Esophagus muscularis mucosa (tissue), 4 donors: Measurements from ENCODE around the gene METTL27. TPM values are rescaled to one million over a fixed set of nuclear protein-coding genes. Genes with fewer than 3 reads are reported as not detected.
A peak's percentile ranks its signal among the peaks of the same experiment; 100 is the strongest.

Source experiments
- DNase-seq: peaks from one replicate; pipeline ENCODE4 v3.0.0-alpha.2; 2017; ENCODE audit errors: extremely low spot score
- H3K27ac ChIP-seq, 4 donors: fragments of 200-600 bp; sonication (generic); replicated peaks in 1 of 4; 1 replicate in 3 of 4; 2 replicates in 1 of 4; pipeline ENCODE4 v1.5.1; 2016 to 2019; ENCODE audit warnings: mild to moderate bottlenecking in 1 of 4
- H3K27me3 ChIP-seq, 4 donors: fragments of 200-600 bp; sonication (generic); one replicate each; pipeline versions ENCODE4 v1.5.1 to v1.6.0; 2016 to 2019
- H3K36me3 ChIP-seq, 4 donors: fragments of 200-600 bp; sonication (generic); one replicate each; pipeline ENCODE4 v1.5.1; 2016 to 2019
- H3K4me1 ChIP-seq, 4 donors: fragments of 200-600 bp; sonication (generic); one replicate each; pipeline ENCODE4 v1.5.1; 2016 to 2019
- H3K4me3 ChIP-seq, 4 donors: fragments of 200-600 bp; sonication (generic); 1 replicate in 2 of 4; 2 replicates in 2 of 4; pipeline ENCODE4 v1.5.1; 2016 to 2019; ENCODE audit warnings: mild to moderate bottlenecking in 4 of 4, moderate library complexity in 1 of 4
- H3K9me3 ChIP-seq, 4 donors: fragments of 200-600 bp; sonication (generic); 1 replicate in 3 of 4; 2 replicates in 1 of 4; pipeline ENCODE4 v1.5.1; 2016 to 2019
- CTCF ChIP-seq, 3 experiments: fragments of 200-600 bp in 2 of 3; fragments of 450-650 bp in 1 of 3; sonication (generic) in 2 of 3; IDR thresholded peaks; one replicate each; pipeline ENCODE4 v1.5.1; 2017 to 2019; ENCODE audit warnings: antibody characterized with exemption in 3 of 3, mild to moderate bottlenecking in 2 of 3, moderate library complexity in 1 of 3
- EP300 ChIP-seq: sonication (generic); formaldehyde crosslinking; IDR thresholded peaks from one replicate; pipeline ENCODE4 v1.6.1; 2017; ENCODE audit warnings: antibody characterized with exemption
- POLR2A ChIP-seq: fragments of 450-650 bp; IDR thresholded peaks from one replicate; pipeline ENCODE4 v1.6.1; 2017; ENCODE audit warnings: antibody characterized with exemption, moderate library complexity, mild to moderate bottlenecking, low read depth
- POLR2AphosphoS5 ChIP-seq, 2 donors: sonication (generic); formaldehyde crosslinking; IDR thresholded peaks; one replicate each; pipeline ENCODE4 v1.6.1; 2017; ENCODE audit warnings: antibody characterized with exemption in 2 of 2
- WGBS: methylation state at CpG from one replicate; pipeline ENCODE4 v1.1.5; 2018; 5-methylcytosine and 5-hydroxymethylcytosine counted together
- intact Hi-C: fragments of 100-400 bp; cut with DNase I; formaldehyde crosslinking; loops from one replicate; pipeline ENCODE4 v1.15.1; 2023
- total RNA-seq, 4 donors: library from RNA; depleted of rRNA; stranded (reverse); fragments of >200 nt; gene quantifications; one replicate each; pipeline versions ENCODE4 v1.1.0 to v1.2.1, GENCODE V29; 2016

METTL27 gene
- total RNA-seq, 4 donors from 2014 or later: 0.83 to 4.0 (median 2.8) TPM

- Histone ChIP-seq H3K36me3 (no peaks in the 10 kb centered on the region), H3K4me3 (no peak overlapping the region), H3K27ac (peak overlapping the region; percentile 49 to 70 (median 57)), H3K4me1 (peaks cover 37 to 46% (median 41%) of the 10 kb centered on the region in 4 donors), H3K9me3 (no peaks in the 10 kb centered on the region), H3K27me3 (no peaks in the 10 kb centered on the region)
- no peak for DNase-seq
- intact Hi-C loops: no loop called here
- 72% methylated on average over 5 of the region's 5 CpGs for WGBS
- TF ChIP-seq POLR2AphosphoS5 (IDR thresholded peaks at IDR 0.05): peak; percentile 19 to 35
- TF ChIP-seq POLR2A: no peak
Observed at GRCh38 chr7:73881352-73882046, 39.2 kb upstream of the METTL27 start.

- TF ChIP-seq EP300: no peak
- no peak for TF ChIP-seq POLR2A
- TF ChIP-seq CTCF (IDR thresholded peaks at IDR 0.05): no peak
- TF ChIP-seq POLR2AphosphoS5 (IDR thresholded peaks at IDR 0.05): no peak
- Histone ChIP-seq H3K27ac (peak overlapping the region; percentile 49 to 70 (median 57)), H3K4me1 (peaks cover 31 to 40% (median 34%) of the 10 kb centered on the region in 4 donors), H3K36me3 (no peaks in the 10 kb centered on the region), H3K9me3 (no peaks in the 10 kb centered on the region), H3K27me3 (no peaks in the 10 kb centered on the region), H3K4me3 (no peak overlapping the region)
- no peak for DNase-seq
- intact Hi-C loops: no loop called here
- WGBS: 47% methylated on average over 10 of the region's 13 CpGs
Observed at GRCh38 chr7:73880755-73881328, 38.5 kb upstream of the METTL27 start.

- peaks cover 31 to 37% (median 33%) of the 10 kb centered on the region in 4 donors for H3K4me1 ChIP-seq
- TF ChIP-seq POLR2AphosphoS5 (IDR thresholded peaks at IDR 0.05): peak; percentile 3 to 45
- TF ChIP-seq EP300: no peak
- TF ChIP-seq CTCF (IDR thresholded peaks at IDR 0.05): no peak
- TF ChIP-seq POLR2A: no peak
- 63% methylated on average over 17 of the region's 18 CpGs for WGBS
- peak overlapping the region; percentile 49 to 70 (median 57) for H3K27ac ChIP-seq
- H3K9me3 ChIP-seq: no peaks in the 10 kb centered on the region
- no peak overlapping the region for H3K4me3 ChIP-seq
- H3K27me3 ChIP-seq: no peaks in the 10 kb centered on the region
- H3K36me3 ChIP-seq: no peaks in the 10 kb centered on the region
- peak; percentile 95 for DNase-seq
- intact Hi-C loops: no loop called here
Observed at GRCh38 chr7:73879977-73880681, 37.8 kb upstream of the METTL27 start.

- H3K27me3 ChIP-seq: no peaks in the 10 kb centered on the region
- H3K27ac ChIP-seq: no peak overlapping the region
- 90% methylated on average over 12 of the region's 12 CpGs for WGBS
- DNase-seq: no peak
- H3K4me3 ChIP-seq: no peak overlapping the region
- TF ChIP-seq POLR2AphosphoS5 (IDR thresholded peaks at IDR 0.05) (no peak), CTCF (IDR thresholded peaks at IDR 0.05) (no peak), POLR2A (no peak), EP300 (no peak)
- no peaks in the 10 kb centered on the region for H3K9me3 ChIP-seq
- H3K36me3 ChIP-seq: no peaks in the 10 kb centered on the region
- peaks cover 34 to 38% (median 36%) of the 10 kb centered on the region in 4 donors for H3K4me1 ChIP-seq
- intact Hi-C loops: no loop called here
Observed at GRCh38 chr7:73876973-73877372, 34.7 kb upstream of the METTL27 start.

GRCh38 chr7:73876361-73876760, 34.0 kb upstream of the METTL27 start:
- no peak for DNase-seq
- intact Hi-C loops: no loop called here
- no peaks in the 10 kb centered on the region for H3K27me3 ChIP-seq
- WGBS: 94% methylated on average over 7 of the region's 8 CpGs
- H3K27ac ChIP-seq: no peak overlapping the region
- TF ChIP-seq POLR2AphosphoS5 (IDR thresholded peaks at IDR 0.05) (no peak), CTCF (IDR thresholded peaks at IDR 0.05) (no peak)
- no peaks in the 10 kb centered on the region for H3K36me3 ChIP-seq
- no peak overlapping the region for H3K4me3 ChIP-seq
- no peaks in the 10 kb centered on the region for H3K9me3 ChIP-seq
- H3K4me1 ChIP-seq: peaks cover 31 to 38% (median 36%) of the 10 kb centered on the region in 4 donors
